ENCODE data around the gene AMY1B.
"Not testable (repeated sequence)": the region's sequence is repeated elsewhere in the genome, so short reads cannot be mapped to it uniquely, and the experiment has no call there.

Gene AMY1B

GRCh38 chr1:103696110-103696509 lies at the start of gene AMY1B:
Gene AMY1B, minus strand, starts transcription at chr1:103696210. Its CDS starts 571 bp downstream, at chr1:103695639.
- DNase-seq, result not testable (repeated sequence)

DNA sequence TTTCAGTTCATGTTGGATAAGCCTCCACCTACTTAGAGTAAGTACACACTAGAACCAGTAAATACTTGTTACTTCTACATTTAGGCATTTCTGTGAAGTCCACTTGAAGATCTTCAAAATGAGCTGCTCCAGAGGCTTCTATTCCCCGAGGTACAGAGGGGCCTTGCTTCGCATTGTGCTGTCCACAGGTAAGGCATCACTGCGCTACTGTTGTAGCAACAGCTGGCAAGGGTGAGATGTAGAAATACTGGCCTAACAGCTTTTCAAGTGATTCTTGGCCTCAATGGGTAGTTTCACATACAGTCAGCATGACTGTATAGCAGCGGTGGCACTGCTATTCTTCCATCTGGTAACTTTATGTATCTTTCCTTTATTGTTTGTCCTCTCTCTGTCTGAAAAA lies 49.0 kb upstream of the AMY1B start:
- DNase-seq, result not testable (repeated sequence)

- not testable (repeated sequence) for DNase-seq
Measured at GRCh38 chr1:103744449-103744848, 48.4 kb upstream of the AMY1B start.

GRCh38 chr1:103738031-103738430 lies 42.0 kb upstream of the AMY1B start:
- DNase-seq, result not testable (repeated sequence)

GRCh38 chr1:103735334-103735733 lies 39.3 kb upstream of the AMY1B start:
- DNase-seq, result not testable (repeated sequence)

DNA sequence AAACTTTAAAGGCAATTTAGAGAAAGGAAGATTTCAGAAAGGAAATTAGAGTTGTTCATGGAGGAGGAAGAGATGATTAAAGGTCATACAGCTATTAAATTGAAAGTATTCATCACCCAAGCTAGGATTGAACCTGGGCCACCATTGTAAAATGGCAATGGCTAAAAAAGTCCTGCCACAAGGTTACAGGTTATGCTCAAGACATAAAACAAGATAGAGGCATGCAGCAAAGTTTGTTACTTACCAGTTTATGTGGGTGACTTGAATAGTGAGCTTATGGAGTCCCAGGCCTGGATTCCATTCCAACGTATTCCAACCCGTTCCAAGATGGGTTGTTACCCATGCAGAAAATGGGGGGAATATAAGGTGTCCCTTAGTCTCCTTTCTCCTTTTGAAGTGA lies 25.5 kb upstream of the AMY1B start:
- DNase-seq, result not testable (repeated sequence)

DNA sequence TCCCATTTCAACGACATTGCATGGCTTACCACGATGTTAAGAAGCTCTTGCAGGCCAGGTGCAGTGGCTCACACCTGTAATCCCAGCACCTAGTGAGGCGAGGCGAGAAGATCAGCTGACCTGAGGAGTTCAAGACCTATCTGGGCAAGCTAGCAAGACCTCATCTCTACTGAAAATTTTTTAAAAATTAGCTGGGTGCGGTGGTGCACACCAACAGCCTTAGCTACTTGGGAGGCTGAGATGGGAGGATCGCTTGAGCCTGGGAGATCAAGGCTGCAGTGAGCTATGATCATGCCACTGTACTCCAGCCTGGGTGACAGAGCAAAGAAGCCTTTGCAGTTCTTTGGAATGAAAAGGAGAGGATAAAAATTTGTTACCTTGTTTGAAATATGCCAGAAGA lies 21.4 kb upstream of the AMY1B start:
- not testable (repeated sequence) for DNase-seq

GRCh38 chr1:103710381-103710780 lies 14.4 kb upstream of the AMY1B start:
- DNase-seq, result not testable (repeated sequence)

DNA sequence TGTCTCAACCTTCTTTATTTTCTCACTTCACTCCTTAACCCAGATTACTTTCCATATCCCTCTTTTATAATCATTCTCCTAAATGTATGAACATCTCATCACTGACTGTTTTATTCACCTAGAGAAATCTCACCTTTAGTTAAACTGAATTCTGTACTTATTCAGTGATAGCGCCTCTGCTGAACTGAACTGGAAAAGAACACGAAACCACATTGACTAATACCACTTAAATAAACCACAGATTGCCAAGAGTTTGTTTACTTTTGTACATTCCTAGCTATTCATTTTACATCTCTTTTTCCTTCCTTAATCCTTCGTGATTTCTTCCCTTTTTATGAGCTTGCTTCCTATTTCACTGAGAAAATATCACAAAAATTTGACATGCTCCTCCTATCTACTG lies 11.7 kb upstream of the AMY1B start:
- not testable (repeated sequence) for DNase-seq

GRCh38 chr1:103701256-103701655 lies 5.2 kb upstream of the AMY1B start:
- not testable (repeated sequence) for DNase-seq

DNA sequence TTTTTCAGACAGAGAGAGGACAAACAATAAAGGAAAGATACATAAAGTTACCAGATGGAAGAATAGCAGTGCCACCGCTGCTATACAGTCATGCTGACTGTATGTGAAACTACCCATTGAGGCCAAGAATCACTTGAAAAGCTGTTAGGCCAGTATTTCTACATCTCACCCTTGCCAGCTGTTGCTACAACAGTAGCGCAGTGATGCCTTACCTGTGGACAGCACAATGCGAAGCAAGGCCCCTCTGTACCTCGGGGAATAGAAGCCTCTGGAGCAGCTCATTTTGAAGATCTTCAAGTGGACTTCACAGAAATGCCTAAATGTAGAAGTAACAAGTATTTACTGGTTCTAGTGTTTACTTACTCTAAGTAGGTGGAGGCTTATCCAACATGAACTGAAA lies 4.7 kb upstream of the AMY1B start:
- not testable (repeated sequence) for DNase-seq

DNA sequence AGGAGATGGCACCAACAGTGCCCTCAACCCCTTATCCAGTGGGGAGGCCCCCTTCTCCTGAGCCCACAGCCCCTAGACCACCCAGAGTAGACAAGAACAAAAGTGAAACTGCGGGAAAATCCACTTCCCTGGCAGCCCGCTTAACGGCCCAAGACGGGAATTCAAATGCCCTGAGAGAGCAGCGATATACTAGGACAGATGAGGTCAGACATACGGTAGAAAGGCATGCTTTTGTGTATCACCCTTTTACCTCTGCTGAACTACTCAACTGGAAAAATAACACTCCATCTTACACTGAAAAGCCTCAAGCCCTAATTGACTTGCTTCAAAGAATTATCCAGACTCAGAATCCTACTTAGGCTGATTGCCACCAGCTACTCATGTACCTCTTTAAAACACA lies 1.4 kb upstream of the AMY1B start:
- not testable (repeated sequence) for DNase-seq

GRCh38 chr1:103676335-103676734 lies 19.7 kb downstream of the AMY1B start:
- DNase-seq, result not testable (repeated sequence)

DNA sequence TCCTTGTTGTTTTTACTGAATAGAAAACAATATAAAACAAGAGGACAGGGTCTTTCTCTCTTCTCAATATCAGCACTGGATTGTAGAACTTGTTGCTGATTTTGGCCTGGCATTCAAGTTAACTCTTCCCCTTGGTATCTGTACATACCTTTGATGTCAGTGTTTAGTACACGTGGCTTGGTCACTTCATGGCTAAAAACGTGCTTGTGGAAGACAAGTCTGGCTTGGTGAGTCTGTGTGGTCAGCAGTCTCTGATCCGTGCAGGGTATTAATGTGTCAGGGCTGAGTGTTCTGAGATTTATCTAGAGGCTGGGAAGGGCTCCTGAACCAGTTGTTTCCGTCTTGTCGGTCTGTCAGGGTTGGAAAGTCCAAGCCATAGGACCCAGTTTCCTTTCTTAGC lies 40.5 kb downstream of the AMY1B start, which contains the start of gene AMY1A:
TSS of gene AMY1A (plus strand) at position 301 of the 400 bp plus-strand sequence. CDS start 571 bp downstream, outside the sequence.
- not testable (repeated sequence) for DNase-seq

GRCh38 chr1:103654133-103654532 lies 41.9 kb downstream of the AMY1B start:
- not testable (repeated sequence) for DNase-seq

- DNase-seq, result not testable (repeated sequence)
Measured at GRCh38 chr1:103650889-103651288, 45.1 kb downstream of the AMY1B start.

- not testable (repeated sequence) for DNase-seq
Measured at GRCh38 chr1:103650305-103650704, 45.7 kb downstream of the AMY1B start.

- DNase-seq, result not testable (repeated sequence)
Measured at GRCh38 chr1:103643908-103644307, 52.1 kb downstream of the AMY1B start.

DNA sequence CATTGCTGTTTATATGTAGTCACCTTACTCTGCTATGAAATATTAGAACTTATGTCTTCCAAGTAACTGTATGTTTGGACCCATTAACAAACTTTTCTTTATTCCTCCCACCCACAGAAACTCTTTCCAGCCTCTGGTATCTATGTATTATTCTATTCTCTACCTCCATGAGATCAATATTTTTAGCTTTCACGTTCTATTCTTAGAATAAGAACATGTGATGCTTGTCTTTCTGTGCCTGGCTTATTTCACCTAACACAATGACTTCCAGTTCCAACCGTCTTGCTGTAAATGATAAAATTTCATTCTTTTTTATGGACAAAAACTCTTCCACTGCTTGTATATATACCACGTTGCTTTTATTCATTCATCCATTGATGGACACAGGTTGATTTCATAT lies 54.8 kb downstream of the AMY1B start:
- DNase-seq, result not testable (repeated sequence)
